CD14-positive monocyte (primary cell): ENCODE measurements around the gene ZNF423. TPM values are rescaled to one million over a fixed set of nuclear protein-coding genes. Genes with fewer than 3 reads are reported as not detected.

Source experiments
- DNase-seq, 3 donors: peaks; one replicate each; pipeline ENCODE4 v3.0.0-alpha.2; 2011 to 2022
- H2AFZ ChIP-seq: 2 replicates; pipeline ENCODE4 v1.6.0; 2012; ENCODE audit warnings: mild to moderate bottlenecking, low read depth, low read length, inconsistent platforms; ENCODE audit not compliant: insufficient read depth, poor library complexity, severe bottlenecking
- H3K27ac ChIP-seq, 2 donors: 1 replicate in 1 of 2; 2 replicates in 1 of 2; pipeline ENCODE4 v1.5.1; 2012 to 2013; ENCODE audit warnings: low read length in 2 of 2, control low read depth in 1 of 2, inconsistent platforms in 1 of 2, low read depth in 1 of 2, mild to moderate bottlenecking in 1 of 2
- H3K27me3 ChIP-seq, 2 donors: one replicate each; pipeline versions ENCODE4 v1.6.0 to v1.6.1; 2011 to 2013; ENCODE audit warnings: low read length in 2 of 2; ENCODE audit not compliant: control insufficient read depth in 2 of 2, insufficient read depth in 2 of 2
- H3K36me3 ChIP-seq, 2 donors: replicated peaks in 1 of 2; 1 replicate in 1 of 2; 2 replicates in 1 of 2; pipeline versions ENCODE4 v1.5.1 to v1.6.1; 2012 to 2013; ENCODE audit warnings: low read length in 2 of 2, control low read depth in 1 of 2, inconsistent platforms in 1 of 2, mild to moderate bottlenecking in 1 of 2; ENCODE audit not compliant: insufficient read depth in 2 of 2, control insufficient read depth in 1 of 2
- H3K4me1 ChIP-seq, 2 donors: 1 replicate in 1 of 2; 2 replicates in 1 of 2; pipeline versions ENCODE4 v1.5.1 to v1.6.1; 2012 to 2013; ENCODE audit warnings: low read length in 2 of 2, control low read depth in 1 of 2, inconsistent platforms in 1 of 2, mild to moderate bottlenecking in 1 of 2, moderate library complexity in 1 of 2; ENCODE audit not compliant: insufficient read depth in 2 of 2, control insufficient read depth in 1 of 2
- H3K4me2 ChIP-seq: replicated peaks from 2 replicates; pipeline ENCODE3; 2012; ENCODE audit warnings: low read length, moderate library complexity, mild to moderate bottlenecking; ENCODE audit not compliant: poor library complexity, severe bottlenecking; ENCODE audit errors: extremely low read depth
- H3K4me3 ChIP-seq, 3 experiments: fragments of 200-600 bp in 1 of 3; sonication (generic) in 1 of 3; replicated peaks in 1 of 3; 1 replicate in 2 of 3; 2 replicates in 1 of 3; pipeline ENCODE4 v1.5.1; 2011 to 2013; ENCODE audit warnings: low read length in 3 of 3, mild to moderate bottlenecking in 3 of 3, control low read depth in 2 of 3, low read depth in 2 of 3, inconsistent platforms in 1 of 3, moderate library complexity in 1 of 3
- H3K79me2 ChIP-seq: 2 replicates; pipeline ENCODE4 v1.6.0; 2012; ENCODE audit warnings: mild to moderate bottlenecking, control low read depth, inconsistent platforms, low read length, moderate library complexity; ENCODE audit not compliant: insufficient read depth
- H3K9ac ChIP-seq: 2 replicates; pipeline ENCODE4 v1.6.0; 2017; ENCODE audit warnings: low read length, mild to moderate bottlenecking; ENCODE audit not compliant: insufficient read depth, poor library complexity, severe bottlenecking
- H3K9me3 ChIP-seq, 2 donors: replicated peaks in 1 of 2; 1 replicate in 1 of 2; 2 replicates in 1 of 2; pipeline versions ENCODE4 v1.5.1 to v1.6.1; 2012 to 2013; ENCODE audit warnings: low read length in 2 of 2, control low read depth in 1 of 2; ENCODE audit not compliant: control insufficient read depth in 1 of 2, insufficient read depth in 1 of 2
- H4K20me1 ChIP-seq: 2 replicates; pipeline ENCODE4 v1.6.0; 2012; ENCODE audit warnings: mild to moderate bottlenecking, low read length, control low read depth, moderate library complexity; ENCODE audit not compliant: insufficient read depth
- H3K27ac Mint-ChIP-seq, 7 donors: one replicate each; pipeline ENCODE4 v1.8.0; 2020; ENCODE audit warnings: mild to moderate bottlenecking in 7 of 7, mixed read lengths in 7 of 7, moderate library complexity in 6 of 7, inconsistent platforms in 2 of 7
- H3K27me3 Mint-ChIP-seq, 3 donors: one replicate each; pipeline ENCODE4 v1.8.0; 2021 to 2022; ENCODE audit warnings: low read depth in 3 of 3, mild to moderate bottlenecking in 3 of 3, mixed read lengths in 3 of 3, moderate library complexity in 3 of 3, inconsistent platforms in 1 of 3
- H3K36me3 Mint-ChIP-seq, 2 donors: one replicate each; pipeline ENCODE4 v1.8.0; 2020; ENCODE audit warnings: mixed read lengths in 2 of 2, inconsistent platforms in 1 of 2, mild to moderate bottlenecking in 1 of 2
- H3K4me1 Mint-ChIP-seq: one replicate; pipeline ENCODE4 v1.8.0; 2020; ENCODE audit warnings: mild to moderate bottlenecking, mixed read lengths
- H3K4me3 Mint-ChIP-seq, 2 donors: one replicate each; pipeline ENCODE4 v1.8.0; 2020; ENCODE audit warnings: mild to moderate bottlenecking in 2 of 2, mixed read lengths in 2 of 2, moderate library complexity in 1 of 2
- H3K9me3 Mint-ChIP-seq, 7 donors: one replicate each; pipeline ENCODE4 v1.8.0; 2020 to 2022; ENCODE audit warnings: mixed read lengths in 7 of 7, mild to moderate bottlenecking in 6 of 7, moderate library complexity in 6 of 7, inconsistent platforms in 2 of 7
- CTCF ChIP-seq: fragments of 200-600 bp; IDR thresholded peaks from one replicate; pipeline ENCODE4 v1.8.0; 2022; ENCODE audit warnings: antibody characterized with exemption, mild to moderate bottlenecking
- WGBS: methylation state at CpG from one replicate; pipeline ENCODE4 v1.1.5; 2013; ENCODE audit warnings: missing lambda C conversion rate; ENCODE audit not compliant: insufficient coverage; 5-methylcytosine and 5-hydroxymethylcytosine counted together
- intact Hi-C, 2 donors: fragments of 100-400 bp; cut with micrococcal nuclease; formaldehyde crosslinking; loops; one replicate each; pipeline versions ENCODE4 v1.15.0 to v1.15.1; 2023
- polyA plus RNA-seq, 3 donors: library from polyadenylated mRNA; depleted of rRNA in 1 of 3; unstranded in 2 of 3; stranded (reverse) in 1 of 3; fragments of 300-500 nt in 2 of 3; fragments of >200 nt in 1 of 3; fragmentation: Illumina TruSeq in 2 of 3; gene quantifications; 1 replicate in 2 of 3; 2 replicates in 1 of 3; pipeline ENCODE4 v1.2.3, GENCODE V29; 2012 to 2021

The ZNF423 gene
- polyA plus RNA-seq, 3 donors: not detected

DNA sequence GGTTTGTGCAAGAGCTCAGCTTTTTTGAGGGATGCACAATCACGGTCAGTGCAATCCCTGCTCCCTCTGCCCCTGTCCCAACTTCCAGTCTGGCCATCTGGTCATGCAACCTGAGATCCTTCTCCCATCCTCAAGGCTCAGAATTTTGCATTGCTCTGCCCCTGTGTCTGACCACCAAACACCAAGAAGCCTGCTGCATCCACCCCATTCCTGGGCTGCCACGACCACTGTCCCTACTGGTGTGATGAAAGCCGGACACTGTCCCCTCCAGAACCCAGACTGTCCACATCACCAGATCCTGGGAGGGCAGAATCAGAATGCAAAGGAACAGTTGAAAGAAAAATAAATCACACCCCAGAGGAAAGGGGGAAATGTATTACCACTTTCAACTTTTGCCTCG, 251.3 kb downstream of the ZNF423 start:
- no peak for DNase-seq
- Mint-ChIP-seq H3K4me3 (no peak overlapping the region), H3K9me3 (peaks cover 0 to 4% (median 0%) of the 10 kb centered on the region in 7 donors), H3K27me3 (peaks cover 1 to 8% (median 5%) of the 10 kb centered on the region in 3 donors), H3K27ac (no peak overlapping the region), H3K4me1 (no peaks in the 10 kb centered on the region), H3K36me3 (no peaks in the 10 kb centered on the region)
- no peaks in the 10 kb centered on the region for H3K79me2 ChIP-seq
- no peaks in the 10 kb centered on the region for H3K27me3 ChIP-seq
- no peak overlapping the region for H3K27ac ChIP-seq
- no peak overlapping the region for H3K4me2 ChIP-seq
- H2AFZ ChIP-seq: no peak overlapping the region
- no peaks in the 10 kb centered on the region for H3K9me3 ChIP-seq
- TF ChIP-seq CTCF: no peak
- H3K36me3 ChIP-seq: no peaks in the 10 kb centered on the region
- intact Hi-C loops: no loop called here
- 86% methylated on average over 3 of the region's 4 CpGs for WGBS
- H3K4me3 ChIP-seq: no peak overlapping the region
- no peaks in the 10 kb centered on the region for H4K20me1 ChIP-seq
- no peaks in the 10 kb centered on the region for H3K4me1 ChIP-seq
- no peak overlapping the region for H3K9ac ChIP-seq

DNA sequence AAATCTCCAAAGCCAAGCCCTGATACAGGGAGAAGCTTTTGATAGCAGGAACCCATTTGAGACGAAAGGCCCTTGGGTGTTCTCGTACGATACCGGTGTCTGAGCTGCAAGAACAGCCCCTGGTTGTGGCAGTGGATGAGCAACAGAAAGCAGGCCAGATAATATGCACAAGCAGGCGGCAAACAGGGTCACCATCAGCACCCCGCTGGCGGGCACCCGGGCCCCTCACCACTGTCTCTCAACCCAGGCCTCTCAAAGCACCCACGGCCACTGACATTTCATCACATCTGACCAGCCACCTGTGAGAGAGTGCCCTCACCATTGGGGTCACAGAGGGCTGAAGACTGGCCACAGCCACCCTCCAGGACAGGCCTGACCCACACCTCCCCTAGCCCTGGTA, 252.0 kb downstream of the ZNF423 start:
- Histone ChIP-seq H3K27ac (no peak overlapping the region), H3K36me3 (no peaks in the 10 kb centered on the region), H3K79me2 (no peaks in the 10 kb centered on the region), H3K4me2 (no peak overlapping the region), H3K4me3 (no peak overlapping the region), H3K27me3 (no peaks in the 10 kb centered on the region), H4K20me1 (no peaks in the 10 kb centered on the region), H3K9ac (no peak overlapping the region), H3K4me1 (no peaks in the 10 kb centered on the region), H3K9me3 (no peaks in the 10 kb centered on the region), H2AFZ (no peak overlapping the region)
- H3K36me3 Mint-ChIP-seq: no peaks in the 10 kb centered on the region
- WGBS: 93% methylated on average over 9 of the region's 9 CpGs
- no peak for TF ChIP-seq CTCF
- H3K27me3 Mint-ChIP-seq: peaks cover 0 to 8% (median 5%) of the 10 kb centered on the region in 3 donors
- H3K4me3 Mint-ChIP-seq: no peak overlapping the region
- no peaks in the 10 kb centered on the region for H3K9me3 Mint-ChIP-seq
- intact Hi-C loops: no loop called here
- H3K27ac Mint-ChIP-seq: no peak overlapping the region
- no peaks in the 10 kb centered on the region for H3K4me1 Mint-ChIP-seq
- DNase-seq: no peak
